Mesendoderm (in vitro differentiated cells): ENCODE data around the gene USP48.

Source experiments
- DNase-seq: peaks from one replicate; pipeline ENCODE4 v3.0.0; 2013
- H2AK5ac ChIP-seq: 2 replicates; pipeline ENCODE4 v1.6.1; 2013; ENCODE audit warnings: low read length, inconsistent platforms
- H2BK120ac ChIP-seq: 2 replicates; pipeline ENCODE4 v1.6.1; 2013; ENCODE audit warnings: low read depth, mild to moderate bottlenecking, low read length, moderate library complexity, mixed read lengths
- H2BK15ac ChIP-seq: replicated peaks from 2 replicates; pipeline ENCODE4 v1.6.1; 2013; ENCODE audit warnings: low read depth, mild to moderate bottlenecking, moderate library complexity
- H2BK5ac ChIP-seq: 2 replicates; pipeline ENCODE4 v1.6.1; 2013; ENCODE audit warnings: low read length, inconsistent platforms
- H3K18ac ChIP-seq: 2 replicates; pipeline ENCODE4 v1.6.1; 2013; ENCODE audit warnings: mild to moderate bottlenecking, low read length, mixed read lengths
- H3K23ac ChIP-seq: one replicate; pipeline ENCODE4 v1.6.1; 2013; ENCODE audit warnings: low read length
- H3K27ac ChIP-seq: 2 replicates; pipeline ENCODE4 v1.5.1; 2013; ENCODE audit warnings: low read depth, mild to moderate bottlenecking, inconsistent platforms, low read length, moderate library complexity
- H3K27me3 ChIP-seq: 2 replicates; pipeline ENCODE4 v1.6.1; 2013; ENCODE audit warnings: low read length, control low read depth, mild to moderate bottlenecking, inconsistent platforms; ENCODE audit not compliant: insufficient read depth, poor library complexity
- H3K36me3 ChIP-seq: 2 replicates; pipeline ENCODE4 v1.6.1; 2013; ENCODE audit warnings: low read length, inconsistent platforms; ENCODE audit not compliant: control insufficient read depth, insufficient read depth
- H3K4ac ChIP-seq: one replicate; pipeline ENCODE4 v1.6.1; 2013; ENCODE audit warnings: low read depth, mild to moderate bottlenecking, low read length, moderate library complexity
- H3K4me1 ChIP-seq: 2 replicates; pipeline ENCODE4 v1.6.1; 2013; ENCODE audit warnings: low read depth, low read length, inconsistent platforms; ENCODE audit not compliant: control insufficient read depth
- H3K4me2 ChIP-seq: 2 replicates; pipeline ENCODE4 v1.6.1; 2013; ENCODE audit warnings: low read length
- H3K4me3 ChIP-seq: 2 replicates; pipeline ENCODE4 v1.5.1; 2013; ENCODE audit warnings: mild to moderate bottlenecking, low read length
- H3K56ac ChIP-seq: one replicate; pipeline ENCODE4 v1.6.1; 2013; ENCODE audit warnings: low read length
- H3K79me1 ChIP-seq: 2 replicates; pipeline ENCODE4 v1.6.1; 2013; ENCODE audit warnings: low read length, inconsistent platforms
- H3K79me2 ChIP-seq: 2 replicates; pipeline ENCODE4 v1.6.1; 2013; ENCODE audit warnings: mild to moderate bottlenecking, low read length; ENCODE audit not compliant: control insufficient read depth, insufficient read depth
- H3K9ac ChIP-seq: 2 replicates; pipeline ENCODE4 v1.6.1; 2013; ENCODE audit warnings: low read length, inconsistent platforms
- H4K5ac ChIP-seq: one replicate; pipeline ENCODE4 v1.6.1; 2013; ENCODE audit warnings: low read length
- H4K8ac ChIP-seq: one replicate; pipeline ENCODE4 v1.6.1; 2013; ENCODE audit warnings: low read depth, mild to moderate bottlenecking, control low read depth, low read length, moderate library complexity
- WGBS: extraction: QIAGEN DNeasy Blood & Tissue Kit; methylation state at CpG from one replicate; pipeline ENCODE4 v1.1.7; 2013; ENCODE audit warnings: low lambda C conversion rate, missing lambda C conversion rate; ENCODE audit not compliant: insufficient coverage; ENCODE audit errors: extremely low coverage; 5-methylcytosine and 5-hydroxymethylcytosine counted together

USP48 gene

GRCh38 chr1:21673277-21673780, 109.6 kb downstream of the USP48 start:
- Histone ChIP-seq H3K4me1 (no peaks in the 10 kb centered on the region), H3K56ac (peak overlapping the region; percentile 20), H2AK5ac (no peak overlapping the region), H3K18ac (no peak overlapping the region), H3K79me2 (no peaks in the 10 kb centered on the region), H3K36me3 (no peaks in the 10 kb centered on the region), H3K4ac (no peak overlapping the region), H2BK5ac (no peak overlapping the region), H3K23ac (no peak overlapping the region), H3K27me3 (no peaks in the 10 kb centered on the region), H2BK15ac (no peak overlapping the region), H3K4me2 (no peak overlapping the region), H3K79me1 (no peaks in the 10 kb centered on the region), H3K4me3 (no peak overlapping the region), H4K8ac (no peak overlapping the region), H3K27ac (no peak overlapping the region), H3K9ac (no peak overlapping the region), H2BK120ac (no peak overlapping the region), H4K5ac (no peak overlapping the region)
- DNase-seq, result no peak
- WGBS, result no CpG with 5 or more reads among the region's 9 CpGs

GRCh38 chr1:21672478-21673276, 110.3 kb downstream of the USP48 start:
- Histone ChIP-seq H3K4me3 (no peak overlapping the region), H3K79me2 (no peaks in the 10 kb centered on the region), H3K27me3 (no peaks in the 10 kb centered on the region)

GRCh38 chr1:21671915-21672314, 111.0 kb downstream of the USP48 start:
- Histone ChIP-seq H2BK120ac (no peak overlapping the region), H3K4me2 (no peak overlapping the region), H3K79me1 (no peaks in the 10 kb centered on the region), H3K27me3 (no peaks in the 10 kb centered on the region), H2BK15ac (no peak overlapping the region), H3K4me3 (no peak overlapping the region), H3K79me2 (no peaks in the 10 kb centered on the region), H3K4me1 (no peaks in the 10 kb centered on the region), H3K9ac (no peak overlapping the region), H4K8ac (no peak overlapping the region), H2AK5ac (no peak overlapping the region), H4K5ac (no peak overlapping the region), H3K56ac (no peak overlapping the region), H2BK5ac (no peak overlapping the region), H3K36me3 (no peaks in the 10 kb centered on the region), H3K23ac (no peak overlapping the region), H3K27ac (no peak overlapping the region), H3K4ac (no peak overlapping the region), H3K18ac (no peak overlapping the region)
- no peak for DNase-seq
- no CpG with 5 or more reads among the region's 6 CpGs for WGBS

More at GRCh38 chr1:21672478-21673276, 110.3 kb downstream of the USP48 start:
- H3K79me1 ChIP-seq, result no peaks in the 10 kb centered on the region
- no peak overlapping the region for H2BK5ac ChIP-seq
- no peak overlapping the region for H3K4ac ChIP-seq
- no peak overlapping the region for H3K18ac ChIP-seq
- H2AK5ac ChIP-seq, result no peak overlapping the region
- DNase-seq, result no peak
- H3K56ac ChIP-seq, result no peak overlapping the region
- H2BK15ac ChIP-seq, result no peak overlapping the region
- H2BK120ac ChIP-seq, result no peak overlapping the region
- no peak overlapping the region for H3K9ac ChIP-seq
- no peak overlapping the region for H4K8ac ChIP-seq
- H3K4me2 ChIP-seq, result no peak overlapping the region
- H4K5ac ChIP-seq, result no peak overlapping the region
- no peaks in the 10 kb centered on the region for H3K4me1 ChIP-seq
- H3K36me3 ChIP-seq, result no peaks in the 10 kb centered on the region
- H3K23ac ChIP-seq, result no peak overlapping the region
- no CpG with 5 or more reads among the region's 10 CpGs for WGBS
- H3K27ac ChIP-seq, result no peak overlapping the region

GRCh38 chr1:21670956-21671902, 111.7 kb downstream of the USP48 start:
- Histone ChIP-seq H3K56ac (no peak overlapping the region), H2BK120ac (no peak overlapping the region), H3K79me1 (no peaks in the 10 kb centered on the region), H3K79me2 (no peaks in the 10 kb centered on the region), H2BK5ac (no peak overlapping the region), H3K9ac (no peak overlapping the region), H3K4me1 (no peaks in the 10 kb centered on the region), H2AK5ac (no peak overlapping the region), H3K36me3 (no peaks in the 10 kb centered on the region), H3K23ac (no peak overlapping the region), H3K27me3 (no peaks in the 10 kb centered on the region), H3K4ac (no peak overlapping the region), H4K5ac (no peak overlapping the region), H3K18ac (no peak overlapping the region), H2BK15ac (no peak overlapping the region), H3K27ac (no peak overlapping the region), H4K8ac (no peak overlapping the region), H3K4me3 (no peak overlapping the region), H3K4me2 (no peak overlapping the region)
- DNase-seq, result no peak
- no CpG with 5 or more reads among the region's 11 CpGs for WGBS

- Histone ChIP-seq H3K79me2 (no peaks in the 10 kb centered on the region), H3K79me1 (no peaks in the 10 kb centered on the region), H2BK5ac (no peak overlapping the region), H2BK15ac (no peak overlapping the region), H3K27ac (no peak overlapping the region), H2AK5ac (no peak overlapping the region), H3K4me1 (no peaks in the 10 kb centered on the region), H3K9ac (peak overlapping the region; percentile 79), H3K18ac (no peak overlapping the region), H3K4me2 (no peak overlapping the region), H3K23ac (no peak overlapping the region), H2BK120ac (no peak overlapping the region), H4K5ac (no peak overlapping the region), H3K36me3 (no peaks in the 10 kb centered on the region), H3K4ac (peak overlapping the region; percentile 28), H3K56ac (peak overlapping the region; percentile 85), H3K4me3 (no peak overlapping the region), H3K27me3 (no peaks in the 10 kb centered on the region), H4K8ac (no peak overlapping the region)
- peak; percentile 44 for DNase-seq
- no CpG with 5 or more reads among the region's 16 CpGs for WGBS
These were observed 112.7 kb downstream of the USP48 start for GRCh38 chr1:21670059-21670881.
